Measurements from ENCODE around the gene WDR49.

The WDR49 gene

DNA sequence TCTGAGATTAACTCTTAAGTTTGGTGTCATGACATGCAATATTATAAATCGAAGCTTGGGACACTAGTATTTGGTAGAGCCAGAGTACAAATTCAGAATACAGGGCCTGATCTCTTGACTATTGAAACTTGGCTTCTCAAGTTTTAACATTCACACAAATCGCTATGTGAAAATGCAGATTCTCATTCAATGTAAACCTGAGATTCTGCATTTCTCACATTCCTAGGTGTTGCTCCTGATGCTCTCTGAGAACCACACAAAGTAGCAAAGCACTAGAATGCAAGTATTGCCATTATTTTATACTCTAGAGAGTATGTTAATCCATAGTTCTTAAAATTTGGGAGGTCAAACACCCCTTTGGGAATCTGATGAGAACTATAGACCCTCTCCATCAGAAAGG, 47.9 kb downstream of the WDR49 start:
- H3K4me1 ChIP-seq (ENCODE audit: control extremely low read depth in 1 of 4, control insufficient read depth in 4 of 4, insufficient read depth in 4 of 4, low read length in 3 of 4), result no peaks in the 10 kb centered on the region
- H3K9me3 ChIP-seq (ENCODE audit: control extremely low read depth in 1 of 5, control insufficient read depth in 4 of 5, insufficient read depth in 2 of 5, low read depth in 1 of 5, low read length in 4 of 5), result peaks cover 0 to 3% (median 0%) of the 10 kb centered on the region in 5 experiments
- H3K27ac ChIP-seq (ENCODE audit: insufficient read depth in 1 of 2, low read depth in 1 of 2, low read length in 2 of 2, poor library complexity in 1 of 2, severe bottlenecking in 2 of 2), result no peak overlapping the region
- WGBS (ENCODE audit: insufficient coverage), result 94% methylated on average over 2 of the region's 2 CpGs
- ChIA-PET CTCF (no interaction called here), POLR2A (no interaction called here)
- H3K4me3 ChIP-seq (ENCODE audit: control insufficient read depth in 1 of 7, extremely low read depth in 1 of 7, insufficient read depth in 4 of 7, low read depth in 2 of 7, low read length in 6 of 7), result no peak overlapping the region
- peaks cover 0 to 3% (median 2%) of the 10 kb centered on the region in 4 experiments for H3K36me3 ChIP-seq (ENCODE audit: control insufficient read depth in 4 of 4, insufficient read depth in 4 of 4, low read length in 3 of 4)
- no peak for DNase-seq
- no peaks in the 10 kb centered on the region for H3K27me3 ChIP-seq (replicated peaks in 2 of 5; ENCODE audit: control insufficient read depth in 4 of 5, insufficient read depth in 5 of 5, low read length in 4 of 5)

- 100% methylated on average over 1 of the region's 2 CpGs for WGBS (ENCODE audit: insufficient coverage)
- H3K27me3 ChIP-seq (replicated peaks in 2 of 5; ENCODE audit: control insufficient read depth in 4 of 5, insufficient read depth in 5 of 5, low read length in 4 of 5), result no peaks in the 10 kb centered on the region
- H3K36me3 ChIP-seq (ENCODE audit: control insufficient read depth in 4 of 4, insufficient read depth in 4 of 4, low read length in 3 of 4), result peaks cover 0 to 20% (median 3%) of the 10 kb centered on the region in 4 experiments
- DNase-seq, result no peak
- H3K9me3 ChIP-seq (ENCODE audit: control extremely low read depth in 1 of 5, control insufficient read depth in 4 of 5, insufficient read depth in 2 of 5, low read depth in 1 of 5, low read length in 4 of 5), result peaks cover 0 to 15% (median 3%) of the 10 kb centered on the region in 5 experiments
- H3K4me3 ChIP-seq (ENCODE audit: control insufficient read depth in 1 of 7, extremely low read depth in 1 of 7, insufficient read depth in 4 of 7, low read depth in 2 of 7, low read length in 6 of 7), result no peak overlapping the region
- H3K4me1 ChIP-seq (ENCODE audit: control extremely low read depth in 1 of 4, control insufficient read depth in 4 of 4, insufficient read depth in 4 of 4, low read length in 3 of 4), result no peaks in the 10 kb centered on the region
- CTCF ChIA-PET, result no interaction called here
- H3K27ac ChIP-seq (ENCODE audit: insufficient read depth in 1 of 2, low read depth in 1 of 2, low read length in 2 of 2, poor library complexity in 1 of 2, severe bottlenecking in 2 of 2), result no peak overlapping the region
- POLR2A ChIA-PET, result no interaction called here
These were observed 51.7 kb downstream of the WDR49 start for GRCh38 chr3:167602041-167602440.

DNA sequence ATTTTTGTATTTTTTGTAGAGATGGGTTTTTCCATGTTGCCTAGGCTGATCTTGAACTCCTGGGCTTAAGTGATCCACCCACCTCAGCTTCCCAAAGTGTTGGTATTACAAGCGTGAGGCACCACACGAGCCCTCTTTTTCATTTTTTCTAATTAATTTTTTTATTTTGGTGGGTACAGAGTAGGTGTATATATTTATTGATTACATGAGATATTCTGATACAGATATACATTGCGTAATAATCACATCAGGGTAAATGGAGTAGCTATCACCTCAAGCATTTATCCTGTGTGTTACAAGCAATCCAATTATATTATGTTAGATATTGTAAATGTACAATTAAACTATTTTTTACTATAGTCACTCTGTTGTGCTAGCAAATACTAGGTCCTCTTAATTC, 66.1 kb downstream of the WDR49 start:
- Histone ChIP-seq H3K27me3 (replicated peaks in 2 of 5; ENCODE audit: control insufficient read depth in 4 of 5, insufficient read depth in 5 of 5, low read length in 4 of 5) (no peaks in the 10 kb centered on the region), H3K9me3 (ENCODE audit: control extremely low read depth in 1 of 5, control insufficient read depth in 4 of 5, insufficient read depth in 2 of 5, low read depth in 1 of 5, low read length in 4 of 5) (peaks cover 0 to 5% (median 0%) of the 10 kb centered on the region in 5 experiments), H3K4me3 (ENCODE audit: control insufficient read depth in 1 of 7, extremely low read depth in 1 of 7, insufficient read depth in 4 of 7, low read depth in 2 of 7, low read length in 6 of 7) (no peak overlapping the region), H3K36me3 (ENCODE audit: control insufficient read depth in 4 of 4, insufficient read depth in 4 of 4, low read length in 3 of 4) (no peaks in the 10 kb centered on the region), H3K4me1 (ENCODE audit: control extremely low read depth in 1 of 4, control insufficient read depth in 4 of 4, insufficient read depth in 4 of 4, low read length in 3 of 4) (no peaks in the 10 kb centered on the region), H3K27ac (ENCODE audit: insufficient read depth in 1 of 2, low read depth in 1 of 2, low read length in 2 of 2, poor library complexity in 1 of 2, severe bottlenecking in 2 of 2) (no peak overlapping the region)
- CTCF ChIA-PET, result interaction anchor here (1.1 kb wide), 1 partner anchor 9 kb away, joined by 3 read pairs; no protein-coding TSS in a partner anchor
- POLR2A ChIA-PET, result no interaction called here
- no CpG with 5 or more reads among the region's 3 CpGs for WGBS (ENCODE audit: insufficient coverage)
- no peak for DNase-seq

GRCh38 chr3:167575000-167575600, 78.6 kb downstream of the WDR49 start:
- Histone ChIP-seq H3K36me3 (ENCODE audit: control insufficient read depth in 4 of 4, insufficient read depth in 4 of 4, low read length in 3 of 4) (peaks cover 0 to 12% (median 4%) of the 10 kb centered on the region in 4 experiments), H3K4me3 (ENCODE audit: control insufficient read depth in 1 of 7, extremely low read depth in 1 of 7, insufficient read depth in 4 of 7, low read depth in 2 of 7, low read length in 6 of 7) (no peak overlapping the region), H3K4me1 (ENCODE audit: control extremely low read depth in 1 of 4, control insufficient read depth in 4 of 4, insufficient read depth in 4 of 4, low read length in 3 of 4) (no peaks in the 10 kb centered on the region), H3K9me3 (ENCODE audit: control extremely low read depth in 1 of 5, control insufficient read depth in 4 of 5, insufficient read depth in 2 of 5, low read depth in 1 of 5, low read length in 4 of 5) (peaks cover 0 to 1% (median 0%) of the 10 kb centered on the region in 5 experiments), H3K27ac (ENCODE audit: insufficient read depth in 1 of 2, low read depth in 1 of 2, low read length in 2 of 2, poor library complexity in 1 of 2, severe bottlenecking in 2 of 2) (no peak overlapping the region), H3K27me3 (replicated peaks in 2 of 5; ENCODE audit: control insufficient read depth in 4 of 5, insufficient read depth in 5 of 5, low read length in 4 of 5) (no peaks in the 10 kb centered on the region)
- no peak for DNase-seq
- ChIA-PET POLR2A (no interaction called here), CTCF (no interaction called here)
- WGBS (ENCODE audit: insufficient coverage), result 95% methylated on average over 5 of the region's 7 CpGs

DNA sequence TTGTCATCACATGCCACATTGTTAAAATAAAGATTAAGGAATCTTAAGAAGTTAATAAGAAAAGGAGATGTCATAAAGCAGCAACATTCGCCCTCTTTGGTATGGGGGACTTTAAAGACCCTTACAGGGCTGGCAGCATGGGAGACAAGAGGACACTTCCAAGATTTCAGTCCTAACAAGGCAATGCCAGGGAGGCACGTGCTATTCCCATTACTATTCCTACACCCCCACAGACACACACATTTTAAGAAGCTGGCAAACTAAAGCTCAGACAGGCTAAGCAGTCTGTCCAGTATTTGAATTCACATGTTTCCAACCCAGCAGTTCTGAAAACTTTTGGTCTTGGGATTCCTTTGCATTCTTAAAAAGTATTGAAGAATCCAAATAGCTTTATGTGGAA, 80.8 kb downstream of the WDR49 start:
- POLR2A ChIA-PET, result no interaction called here
- no peaks in the 10 kb centered on the region for H3K4me1 ChIP-seq (ENCODE audit: control extremely low read depth in 1 of 4, control insufficient read depth in 4 of 4, insufficient read depth in 4 of 4, low read length in 3 of 4)

GRCh38 chr3:167568634-167569033, 85.1 kb downstream of the WDR49 start:
- H3K27ac ChIP-seq (ENCODE audit: insufficient read depth in 1 of 2, low read depth in 1 of 2, low read length in 2 of 2, poor library complexity in 1 of 2, severe bottlenecking in 2 of 2), result no peak overlapping the region
- peaks cover 0 to 3% (median 2%) of the 10 kb centered on the region in 5 experiments for H3K9me3 ChIP-seq (ENCODE audit: control extremely low read depth in 1 of 5, control insufficient read depth in 4 of 5, insufficient read depth in 2 of 5, low read depth in 1 of 5, low read length in 4 of 5)
- 100% methylated on average over 2 of the region's 2 CpGs for WGBS (ENCODE audit: insufficient coverage)
- ChIA-PET POLR2A (no interaction called here), CTCF (no interaction called here)
- H3K4me3 ChIP-seq (ENCODE audit: control insufficient read depth in 1 of 7, extremely low read depth in 1 of 7, insufficient read depth in 4 of 7, low read depth in 2 of 7, low read length in 6 of 7), result no peak overlapping the region
- no peak for DNase-seq
- H3K4me1 ChIP-seq (ENCODE audit: control extremely low read depth in 1 of 4, control insufficient read depth in 4 of 4, insufficient read depth in 4 of 4, low read length in 3 of 4), result no peaks in the 10 kb centered on the region
- H3K27me3 ChIP-seq (replicated peaks in 2 of 5; ENCODE audit: control insufficient read depth in 4 of 5, insufficient read depth in 5 of 5, low read length in 4 of 5), result no peaks in the 10 kb centered on the region
- peaks cover 0 to 5% (median 1%) of the 10 kb centered on the region in 4 experiments for H3K36me3 ChIP-seq (ENCODE audit: control insufficient read depth in 4 of 4, insufficient read depth in 4 of 4, low read length in 3 of 4)

More for the DNA sequence above, 80.8 kb downstream of the WDR49 start:
- no peak for DNase-seq
- Histone ChIP-seq H3K27me3 (replicated peaks in 2 of 5; ENCODE audit: control insufficient read depth in 4 of 5, insufficient read depth in 5 of 5, low read length in 4 of 5) (no peaks in the 10 kb centered on the region), H3K36me3 (ENCODE audit: control insufficient read depth in 4 of 4, insufficient read depth in 4 of 4, low read length in 3 of 4) (peaks cover 0 to 16% (median 5%) of the 10 kb centered on the region in 4 experiments), H3K9me3 (ENCODE audit: control extremely low read depth in 1 of 5, control insufficient read depth in 4 of 5, insufficient read depth in 2 of 5, low read depth in 1 of 5, low read length in 4 of 5) (peaks cover 0 to 3% (median 0%) of the 10 kb centered on the region in 5 experiments), H3K4me3 (ENCODE audit: control insufficient read depth in 1 of 7, extremely low read depth in 1 of 7, insufficient read depth in 4 of 7, low read depth in 2 of 7, low read length in 6 of 7) (no peak overlapping the region), H3K27ac (ENCODE audit: insufficient read depth in 1 of 2, low read depth in 1 of 2, low read length in 2 of 2, poor library complexity in 1 of 2, severe bottlenecking in 2 of 2) (no peak overlapping the region)
- WGBS (ENCODE audit: insufficient coverage), result 100% methylated on average over 1 of the region's 2 CpGs
- CTCF ChIA-PET, result no interaction called here

GRCh38 chr3:167565489-167565888, 88.3 kb downstream of the WDR49 start:
- Histone ChIP-seq H3K9me3 (ENCODE audit: control extremely low read depth in 1 of 5, control insufficient read depth in 4 of 5, insufficient read depth in 2 of 5, low read depth in 1 of 5, low read length in 4 of 5) (peaks cover 0 to 3% (median 2%) of the 10 kb centered on the region in 5 experiments), H3K36me3 (ENCODE audit: control insufficient read depth in 4 of 4, insufficient read depth in 4 of 4, low read length in 3 of 4) (peaks cover 0 to 4% (median 1%) of the 10 kb centered on the region in 4 experiments), H3K4me3 (ENCODE audit: control insufficient read depth in 1 of 7, extremely low read depth in 1 of 7, insufficient read depth in 4 of 7, low read depth in 2 of 7, low read length in 6 of 7) (no peak overlapping the region), H3K27me3 (replicated peaks in 2 of 5; ENCODE audit: control insufficient read depth in 4 of 5, insufficient read depth in 5 of 5, low read length in 4 of 5) (no peaks in the 10 kb centered on the region), H3K4me1 (ENCODE audit: control extremely low read depth in 1 of 4, control insufficient read depth in 4 of 4, insufficient read depth in 4 of 4, low read length in 3 of 4) (no peaks in the 10 kb centered on the region), H3K27ac (ENCODE audit: insufficient read depth in 1 of 2, low read depth in 1 of 2, low read length in 2 of 2, poor library complexity in 1 of 2, severe bottlenecking in 2 of 2) (no peak overlapping the region)
- DNase-seq, result no peak
- no CpG with 5 or more reads among the region's 1 CpG for WGBS (ENCODE audit: insufficient coverage)
- POLR2A ChIA-PET, result no interaction called here
- CTCF ChIA-PET, result no interaction called here
